Panc1 (cell line): ENCODE measurements around the gene RAG1. TPM values are rescaled to one million over a fixed set of nuclear protein-coding genes. Genes with fewer than 3 reads are reported as not detected.

ENCODE experiments used
- ATAC-seq: fragments of 200-7000 bp; cut with Tn5 transposase; 2 replicates; pipeline ENCODE4 v1.9.1; 2020; ENCODE audit warnings: mild to moderate bottlenecking, moderate library complexity
- Bru-seq: library from RNA; stranded (reverse); fragments of 400-500 nt; gene quantifications from one replicate; lab custom pipeline; 2021; lab: Mats Ljungman, UMichigan
- BruChase-seq, 2 experiments: library from RNA; stranded (reverse); fragments of 400-500 nt; gene quantifications; one replicate each; lab custom pipeline; 2021; lab: Mats Ljungman, UMichigan
- BruUV-seq: library from RNA; stranded (reverse); fragments of 400-500 nt; replicated peaks from 2 replicates; lab custom pipeline; 2021; lab: Mats Ljungman, UMichigan
- CTCF ChIA-PET: fragments of 300-600 bp; sonication (Branson Sonifier 250); formaldehyde crosslinking; loops from one replicate; lab custom pipeline; 2022; ENCODE audit warnings: antibody characterized with exemption; lab: Charles Lee
- POLR2A ChIA-PET: fragments of 300-600 bp; sonication (Branson Sonifier 250); formaldehyde crosslinking; loops from one replicate; lab custom pipeline; 2022; ENCODE audit warnings: antibody characterized with exemption; lab: Charles Lee
- DNase-seq: peaks from one replicate; pipeline ENCODE4 v3.0.0-alpha.2; 2010; ENCODE audit warnings: low read depth, low spot score
- H3K27ac ChIP-seq: 2 replicates; pipeline ENCODE4 v1.5.1; 2011; ENCODE audit warnings: mild to moderate bottlenecking, low read length, inconsistent platforms
- H3K27me3 ChIP-seq: fragments of 200-500 bp; sonication (Bioruptor generic); 2 replicates; pipeline ENCODE4 v1.6.0; 2014; ENCODE audit warnings: low read length, inconsistent platforms; ENCODE audit not compliant: control insufficient read depth, insufficient read depth
- H3K36me3 ChIP-seq: fragments of 200-500 bp; sonication (Bioruptor generic); 2 replicates; pipeline ENCODE4 v1.5.1; 2014; ENCODE audit warnings: inconsistent platforms, mild to moderate bottlenecking, low read length, moderate library complexity; ENCODE audit not compliant: control insufficient read depth, insufficient read depth
- H3K4me1 ChIP-seq: 2 replicates; pipeline ENCODE4 v1.5.1; 2011; ENCODE audit warnings: inconsistent platforms, mild to moderate bottlenecking, low read length, moderate library complexity; ENCODE audit not compliant: control insufficient read depth, insufficient read depth
- H3K4me3 ChIP-seq, 2 experiments: 2 replicates each; pipeline ENCODE4 v1.5.1; 2011 to 2012; ENCODE audit warnings: low read depth in 2 of 2, low read length in 2 of 2, mild to moderate bottlenecking in 2 of 2, inconsistent platforms in 1 of 2, moderate library complexity in 1 of 2
- H3K9me3 ChIP-seq: fragments of 200-500 bp; sonication (Bioruptor generic); 2 replicates; pipeline ENCODE4 v1.5.1; 2014; ENCODE audit warnings: low read depth, mild to moderate bottlenecking, inconsistent platforms, low read length, moderate library complexity; ENCODE audit not compliant: control insufficient read depth, insufficient read depth
- POLR2AphosphoS5 ChIP-seq: IDR thresholded peaks from 2 replicates; pipeline ENCODE4 v1.6.1; 2012; ENCODE audit warnings: mild to moderate bottlenecking, low read depth, low read length, moderate library complexity
- SIN3A ChIP-seq: IDR thresholded peaks from 2 replicates; pipeline ENCODE4 v1.6.1; 2012; ENCODE audit warnings: low read depth, mild to moderate bottlenecking, low read length, moderate library complexity, borderline replicate concordance; ENCODE audit not compliant: insufficient read depth
- TCF7L2 ChIP-seq: IDR thresholded peaks from 2 replicates; pipeline ENCODE4 v1.6.1; 2011; ENCODE audit warnings: mild to moderate bottlenecking, low read depth, low read length, inconsistent platforms
- in situ Hi-C: cut with HindIII; loops from 2 replicates; pipeline ENCODE4 v1.10.0; 2016; ENCODE audit warnings: low sequenced_read_pairs, low pct_unique_long_range_greater_than_20kb
- intact Hi-C: fragments of 100-400 bp; cut with micrococcal nuclease; formaldehyde crosslinking; loops from one replicate; pipeline ENCODE4 v1.10.0; 2022; ENCODE audit not compliant: unreplicated experiment
- long read RNA-seq: library from polyadenylated mRNA; unstranded; transcript quantifications from one replicate; pipeline ENCODE4 v2.0.0, GENCODE V29; 2021; ENCODE audit not compliant: unreplicated experiment
- polyA plus RNA-seq: library from polyadenylated mRNA; unstranded; fragments of >200 nt; gene quantifications from one replicate; pipeline ENCODE4 v1.2.1, GENCODE V29; 2012; ENCODE audit warnings: missing spikeins; ENCODE audit not compliant: insufficient read length
- total RNA-seq: library from RNA; stranded (reverse); gene quantifications from one replicate; pipeline ENCODE4 v1.2.1, GENCODE V29; 2021; ENCODE audit not compliant: unreplicated experiment
- TF ChIP-seq, protein P1 (sequence below), 2 experiments: IDR thresholded peaks; 2 replicates each; pipeline ENCODE4 v1.6.1; 2011 to 2012; ENCODE audit warnings: low read depth in 2 of 2, control low read depth in 1 of 2, low read length in 1 of 2, mild to moderate bottlenecking in 1 of 2, moderate library complexity in 1 of 2; ENCODE audit not compliant: insufficient read depth in 1 of 2
- TF ChIP-seq, protein P2 (sequence below): fragments of 450-650 bp; IDR thresholded peaks from 2 replicates; pipeline ENCODE4 v1.5.1; 2017; ENCODE audit warnings: mild to moderate bottlenecking

RAG1 gene
- total RNA-seq, result 0.44 TPM
- 0.33 TPM for polyA plus RNA-seq
- Bru-seq, nascent RNA, result percentile 23 among the genes with signal in this experiment
- BruChase-seq, experiment 1, labeled RNA remaining after a 2-hour chase, result percentile 28 among the genes with signal in this experiment
- BruChase-seq, experiment 2, labeled RNA remaining after a 6-hour chase, result percentile 38 among the genes with signal in this experiment
- long read RNA-seq, partial matches to known transcripts, result 0 of 1 reads
- long read RNA-seq, other reads (novel, unspliced or antisense), result 1 of 1 reads

DNA sequence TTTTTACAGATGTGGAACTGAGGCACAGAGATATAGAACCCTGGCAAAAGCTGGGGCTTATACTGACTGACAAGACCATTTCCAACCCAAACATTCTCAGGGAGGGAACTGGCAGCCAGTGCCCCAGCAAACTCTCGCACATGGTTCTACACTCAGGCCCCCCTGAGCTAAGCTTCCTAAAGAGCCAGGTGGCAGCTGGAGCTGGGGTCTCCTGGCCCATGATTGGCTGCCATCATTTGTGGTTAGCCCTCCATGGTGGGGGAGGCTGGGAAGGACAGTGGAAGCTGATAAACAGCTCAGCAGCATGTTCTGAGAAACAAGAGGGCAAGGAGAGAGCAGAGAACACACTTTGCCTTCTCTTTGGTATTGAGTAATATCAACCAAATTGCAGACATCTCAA, at the start of gene RAG1:
TSS of gene RAG1 (plus strand) at position 314 of the 400 bp plus-strand sequence. CDS start 5,298 bp downstream, outside the sequence.
- no peak for DNase-seq
- ChIA-PET POLR2A (no interaction called here), CTCF (interaction anchor here (0.7 kb wide), 1 partner anchor 72 kb away, joined by 3 read pairs; no protein-coding TSS in a partner anchor)
- no peak for TF ChIP-seq POLR2AphosphoS5
- TF ChIP-seq, protein P1, sequence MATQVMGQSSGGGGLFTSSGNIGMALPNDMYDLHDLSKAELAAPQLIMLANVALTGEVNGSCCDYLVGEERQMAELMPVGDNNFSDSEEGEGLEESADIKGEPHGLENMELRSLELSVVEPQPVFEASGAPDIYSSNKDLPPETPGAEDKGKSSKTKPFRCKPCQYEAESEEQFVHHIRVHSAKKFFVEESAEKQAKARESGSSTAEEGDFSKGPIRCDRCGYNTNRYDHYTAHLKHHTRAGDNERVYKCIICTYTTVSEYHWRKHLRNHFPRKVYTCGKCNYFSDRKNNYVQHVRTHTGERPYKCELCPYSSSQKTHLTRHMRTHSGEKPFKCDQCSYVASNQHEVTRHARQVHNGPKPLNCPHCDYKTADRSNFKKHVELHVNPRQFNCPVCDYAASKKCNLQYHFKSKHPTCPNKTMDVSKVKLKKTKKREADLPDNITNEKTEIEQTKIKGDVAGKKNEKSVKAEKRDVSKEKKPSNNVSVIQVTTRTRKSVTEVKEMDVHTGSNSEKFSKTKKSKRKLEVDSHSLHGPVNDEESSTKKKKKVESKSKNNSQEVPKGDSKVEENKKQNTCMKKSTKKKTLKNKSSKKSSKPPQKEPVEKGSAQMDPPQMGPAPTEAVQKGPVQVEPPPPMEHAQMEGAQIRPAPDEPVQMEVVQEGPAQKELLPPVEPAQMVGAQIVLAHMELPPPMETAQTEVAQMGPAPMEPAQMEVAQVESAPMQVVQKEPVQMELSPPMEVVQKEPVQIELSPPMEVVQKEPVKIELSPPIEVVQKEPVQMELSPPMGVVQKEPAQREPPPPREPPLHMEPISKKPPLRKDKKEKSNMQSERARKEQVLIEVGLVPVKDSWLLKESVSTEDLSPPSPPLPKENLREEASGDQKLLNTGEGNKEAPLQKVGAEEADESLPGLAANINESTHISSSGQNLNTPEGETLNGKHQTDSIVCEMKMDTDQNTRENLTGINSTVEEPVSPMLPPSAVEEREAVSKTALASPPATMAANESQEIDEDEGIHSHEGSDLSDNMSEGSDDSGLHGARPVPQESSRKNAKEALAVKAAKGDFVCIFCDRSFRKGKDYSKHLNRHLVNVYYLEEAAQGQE (IDR thresholded peaks at IDR 0.05; ENCODE audit: insufficient read depth in 1 of 2, low read depth in 2 of 2, low read length in 1 of 2), result no peak
- no peak for TF ChIP-seq TCF7L2
- TF ChIP-seq, protein P2, sequence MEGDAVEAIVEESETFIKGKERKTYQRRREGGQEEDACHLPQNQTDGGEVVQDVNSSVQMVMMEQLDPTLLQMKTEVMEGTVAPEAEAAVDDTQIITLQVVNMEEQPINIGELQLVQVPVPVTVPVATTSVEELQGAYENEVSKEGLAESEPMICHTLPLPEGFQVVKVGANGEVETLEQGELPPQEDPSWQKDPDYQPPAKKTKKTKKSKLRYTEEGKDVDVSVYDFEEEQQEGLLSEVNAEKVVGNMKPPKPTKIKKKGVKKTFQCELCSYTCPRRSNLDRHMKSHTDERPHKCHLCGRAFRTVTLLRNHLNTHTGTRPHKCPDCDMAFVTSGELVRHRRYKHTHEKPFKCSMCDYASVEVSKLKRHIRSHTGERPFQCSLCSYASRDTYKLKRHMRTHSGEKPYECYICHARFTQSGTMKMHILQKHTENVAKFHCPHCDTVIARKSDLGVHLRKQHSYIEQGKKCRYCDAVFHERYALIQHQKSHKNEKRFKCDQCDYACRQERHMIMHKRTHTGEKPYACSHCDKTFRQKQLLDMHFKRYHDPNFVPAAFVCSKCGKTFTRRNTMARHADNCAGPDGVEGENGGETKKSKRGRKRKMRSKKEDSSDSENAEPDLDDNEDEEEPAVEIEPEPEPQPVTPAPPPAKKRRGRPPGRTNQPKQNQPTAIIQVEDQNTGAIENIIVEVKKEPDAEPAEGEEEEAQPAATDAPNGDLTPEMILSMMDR, result no peak
- TF ChIP-seq SIN3A, result no peak
- intact Hi-C loops (loop anchor here (5.0 kb wide), 1 partner anchor 115 kb away; no protein-coding TSS in a partner anchor), in situ Hi-C loops (no loop called here)
- peaks cover 9% of the 10 kb centered on the region; the same call in 1 of the 2 replicates for H3K27me3 ChIP-seq
- no peaks in the 10 kb centered on the region; the same call in 1 of the 2 replicates for H3K36me3 ChIP-seq
- no TSS peak for BruUV-seq
- H3K27ac ChIP-seq, result peak within 1 kb of the TSS; percentile 45; the same call in 1 of the 2 replicates
- H3K4me1 ChIP-seq, result peaks cover 8% of the 10 kb centered on the region
- no peak for ATAC-seq
- H3K4me3 ChIP-seq, result no peak within 1 kb of the TSS
- no peaks in the 10 kb centered on the region for H3K9me3 ChIP-seq

DNA sequence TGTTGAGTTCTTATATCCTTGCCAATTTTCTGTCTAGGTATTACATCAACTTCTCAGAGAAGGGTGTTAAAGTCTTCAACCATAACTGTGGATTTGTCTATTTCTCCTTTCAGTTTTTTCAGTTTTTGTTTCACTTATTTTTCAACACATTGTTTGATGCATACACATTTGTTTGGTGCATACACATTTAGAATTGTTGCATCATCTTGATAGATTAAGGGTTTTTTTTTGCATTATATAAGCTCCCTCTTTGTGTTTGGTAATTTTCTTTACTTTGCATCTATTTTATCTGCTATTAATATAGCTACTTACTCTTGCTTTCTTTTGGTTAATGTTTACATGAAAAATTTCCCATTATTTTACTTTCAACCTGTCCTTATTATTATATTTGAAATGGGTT, 37.0 kb upstream of the RAG1 start:
- Histone ChIP-seq H3K4me1 (no peaks in the 10 kb centered on the region), H3K27ac (no peak overlapping the region), H3K9me3 (no peaks in the 10 kb centered on the region), H3K36me3 (no peaks in the 10 kb centered on the region), H3K27me3 (no peaks in the 10 kb centered on the region; the same call in 1 of the 2 replicates), H3K4me3 (no peak overlapping the region)
- in situ Hi-C loops (no loop called here), intact Hi-C loops (no loop called here)
- no peak for TF ChIP-seq POLR2AphosphoS5
- TF ChIP-seq, protein P1 (IDR thresholded peaks at IDR 0.05; ENCODE audit: insufficient read depth in 1 of 2, low read depth in 2 of 2, low read length in 1 of 2), result no peak
- TF ChIP-seq, protein P2, result no peak
- TF ChIP-seq TCF7L2, result no peak
- TF ChIP-seq SIN3A, result no peak
- no TSS peak for BruUV-seq
- ATAC-seq (no peak), DNase-seq (no peak)
- ChIA-PET CTCF (no interaction called here), POLR2A (no interaction called here)
